Calu3 (cell line): ENCODE data around the gene STK16. TPM values are rescaled to one million over a fixed set of nuclear protein-coding genes. Genes with fewer than 3 reads are reported as not detected.

Source experiments
- BruUV-seq: library from RNA; stranded (reverse); fragments of 400-500 nt; replicated peaks from 2 replicates; lab custom pipeline; 2021; lab: Mats Ljungman, UMichigan
- CTCF ChIA-PET: fragments of 300-600 bp; sonication (Branson Sonifier 250); formaldehyde crosslinking; loops from one replicate; lab custom pipeline; 2022; ENCODE audit warnings: antibody characterized with exemption; lab: Charles Lee
- DNase-seq: peaks from one replicate; pipeline ENCODE4 v3.0.0; 2022
- H3K27ac Mint-ChIP-seq: one replicate; pipeline ENCODE4 v1.8.0; 2022; ENCODE audit warnings: mixed read lengths; ENCODE audit not compliant: unreplicated experiment
- H3K27me3 Mint-ChIP-seq: one replicate; pipeline ENCODE4 v1.8.0; 2022; ENCODE audit warnings: mixed read lengths; ENCODE audit not compliant: unreplicated experiment
- H3K36me3 Mint-ChIP-seq: one replicate; pipeline ENCODE4 v1.8.0; 2022; ENCODE audit warnings: mild to moderate bottlenecking, moderate library complexity, mixed read lengths; ENCODE audit not compliant: insufficient read depth, unreplicated experiment
- H3K4me1 Mint-ChIP-seq: one replicate; pipeline ENCODE4 v1.8.0; 2022; ENCODE audit warnings: mild to moderate bottlenecking, low read depth, mixed read lengths; ENCODE audit not compliant: unreplicated experiment
- H3K4me3 Mint-ChIP-seq: one replicate; pipeline ENCODE4 v1.8.0; 2022; ENCODE audit warnings: mild to moderate bottlenecking, low read depth, moderate library complexity, mixed read lengths; ENCODE audit not compliant: unreplicated experiment
- H3K9me3 Mint-ChIP-seq: one replicate; pipeline ENCODE4 v1.8.0; 2022; ENCODE audit warnings: low read depth, mixed read lengths; ENCODE audit not compliant: unreplicated experiment
- CTCF ChIP-seq: fragments of 200-600 bp; IDR thresholded peaks from one replicate; pipeline ENCODE4 v1.8.0; 2022; ENCODE audit warnings: antibody characterized with exemption; ENCODE audit not compliant: unreplicated experiment
- intact Hi-C: fragments of 100-400 bp; cut with micrococcal nuclease; formaldehyde crosslinking; loops from one replicate; pipeline ENCODE4 v1.10.0; 2022; ENCODE audit not compliant: unreplicated experiment
- total RNA-seq: library from RNA; stranded (reverse); gene quantifications from 2 replicates; pipeline ENCODE4 v1.2.3, GENCODE V29; 2022

STK16 gene
- total RNA-seq, 1 experiment from 2014 or later = 26.7 TPM

- no peak overlapping the region for H3K27ac Mint-ChIP-seq
- CTCF ChIA-PET = no interaction called here
- no peak overlapping the region for H3K4me3 Mint-ChIP-seq
- no TSS peak for BruUV-seq
- peaks cover 8% of the 10 kb centered on the region for H3K36me3 Mint-ChIP-seq
- intact Hi-C loops = no loop called here
- H3K4me1 Mint-ChIP-seq = peaks cover 7% of the 10 kb centered on the region
- DNase-seq = no peak
- TF ChIP-seq CTCF = no peak
- no peaks in the 10 kb centered on the region for H3K9me3 Mint-ChIP-seq
- H3K27me3 Mint-ChIP-seq = peaks cover 10% of the 10 kb centered on the region
Observed at GRCh38 chr2:219291910-219292490, 46.7 kb downstream of the STK16 start.

GRCh38 chr2:219292616-219293015, 47.3 kb downstream of the STK16 start:
- Mint-ChIP-seq H3K27ac (no peak overlapping the region), H3K9me3 (no peaks in the 10 kb centered on the region), H3K27me3 (peaks cover 10% of the 10 kb centered on the region), H3K36me3 (peaks cover 8% of the 10 kb centered on the region), H3K4me1 (peaks cover 7% of the 10 kb centered on the region), H3K4me3 (no peak overlapping the region)
- intact Hi-C loops = no loop called here
- CTCF ChIA-PET = no interaction called here
- no TSS peak for BruUV-seq
- TF ChIP-seq CTCF = no peak
- DNase-seq = no peak

GRCh38 chr2:219293736-219294231, 48.5 kb downstream of the STK16 start:
- intact Hi-C loops = no loop called here
- BruUV-seq = no TSS peak
- CTCF ChIA-PET = interaction anchor here (0.6 to 1.5 kb wide), 2 partner anchors 123 to 247 kb away, joined by 3 to 8 read pairs; no protein-coding TSS in a partner anchor

More at GRCh38 chr2:219293736-219294231, 48.5 kb downstream of the STK16 start:
- H3K4me3 Mint-ChIP-seq = peak overlapping the region; percentile 53
- no peak overlapping the region for H3K27ac Mint-ChIP-seq
- H3K36me3 Mint-ChIP-seq = peaks cover 8% of the 10 kb centered on the region
- DNase-seq = no peak
- TF ChIP-seq CTCF = no peak
- no peaks in the 10 kb centered on the region for H3K9me3 Mint-ChIP-seq
- H3K4me1 Mint-ChIP-seq = peaks cover 7% of the 10 kb centered on the region
- peaks cover 10% of the 10 kb centered on the region for H3K27me3 Mint-ChIP-seq
